ENCODE measurements around the gene ARHGAP15.

DNA sequence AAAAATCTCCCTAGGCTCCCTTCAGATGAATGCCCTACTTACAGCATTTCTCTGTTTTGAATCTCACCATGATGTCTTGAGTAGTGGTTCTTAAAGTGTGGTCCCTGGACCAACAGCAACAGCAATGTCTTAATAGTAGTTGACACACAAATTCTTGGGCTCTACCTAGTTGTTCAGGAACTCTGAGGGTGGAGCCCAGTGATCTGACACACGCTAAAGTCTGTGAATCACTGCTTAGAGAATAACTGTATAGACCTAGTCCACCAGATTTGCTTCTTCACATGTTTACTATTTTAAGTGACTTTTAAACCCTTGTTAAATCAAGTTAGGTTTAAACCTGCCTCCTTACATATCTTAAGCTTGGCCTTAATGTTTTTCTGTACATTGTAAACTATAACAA, 47.6 kb upstream of the ARHGAP15 start:
- TF ChIP-seq, protein P1, sequence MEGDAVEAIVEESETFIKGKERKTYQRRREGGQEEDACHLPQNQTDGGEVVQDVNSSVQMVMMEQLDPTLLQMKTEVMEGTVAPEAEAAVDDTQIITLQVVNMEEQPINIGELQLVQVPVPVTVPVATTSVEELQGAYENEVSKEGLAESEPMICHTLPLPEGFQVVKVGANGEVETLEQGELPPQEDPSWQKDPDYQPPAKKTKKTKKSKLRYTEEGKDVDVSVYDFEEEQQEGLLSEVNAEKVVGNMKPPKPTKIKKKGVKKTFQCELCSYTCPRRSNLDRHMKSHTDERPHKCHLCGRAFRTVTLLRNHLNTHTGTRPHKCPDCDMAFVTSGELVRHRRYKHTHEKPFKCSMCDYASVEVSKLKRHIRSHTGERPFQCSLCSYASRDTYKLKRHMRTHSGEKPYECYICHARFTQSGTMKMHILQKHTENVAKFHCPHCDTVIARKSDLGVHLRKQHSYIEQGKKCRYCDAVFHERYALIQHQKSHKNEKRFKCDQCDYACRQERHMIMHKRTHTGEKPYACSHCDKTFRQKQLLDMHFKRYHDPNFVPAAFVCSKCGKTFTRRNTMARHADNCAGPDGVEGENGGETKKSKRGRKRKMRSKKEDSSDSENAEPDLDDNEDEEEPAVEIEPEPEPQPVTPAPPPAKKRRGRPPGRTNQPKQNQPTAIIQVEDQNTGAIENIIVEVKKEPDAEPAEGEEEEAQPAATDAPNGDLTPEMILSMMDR (IDR thresholded peaks at IDR 0.05; ENCODE audit: poor library complexity, severe bottlenecking), result no peak
- TF ChIP-seq, protein P2, sequence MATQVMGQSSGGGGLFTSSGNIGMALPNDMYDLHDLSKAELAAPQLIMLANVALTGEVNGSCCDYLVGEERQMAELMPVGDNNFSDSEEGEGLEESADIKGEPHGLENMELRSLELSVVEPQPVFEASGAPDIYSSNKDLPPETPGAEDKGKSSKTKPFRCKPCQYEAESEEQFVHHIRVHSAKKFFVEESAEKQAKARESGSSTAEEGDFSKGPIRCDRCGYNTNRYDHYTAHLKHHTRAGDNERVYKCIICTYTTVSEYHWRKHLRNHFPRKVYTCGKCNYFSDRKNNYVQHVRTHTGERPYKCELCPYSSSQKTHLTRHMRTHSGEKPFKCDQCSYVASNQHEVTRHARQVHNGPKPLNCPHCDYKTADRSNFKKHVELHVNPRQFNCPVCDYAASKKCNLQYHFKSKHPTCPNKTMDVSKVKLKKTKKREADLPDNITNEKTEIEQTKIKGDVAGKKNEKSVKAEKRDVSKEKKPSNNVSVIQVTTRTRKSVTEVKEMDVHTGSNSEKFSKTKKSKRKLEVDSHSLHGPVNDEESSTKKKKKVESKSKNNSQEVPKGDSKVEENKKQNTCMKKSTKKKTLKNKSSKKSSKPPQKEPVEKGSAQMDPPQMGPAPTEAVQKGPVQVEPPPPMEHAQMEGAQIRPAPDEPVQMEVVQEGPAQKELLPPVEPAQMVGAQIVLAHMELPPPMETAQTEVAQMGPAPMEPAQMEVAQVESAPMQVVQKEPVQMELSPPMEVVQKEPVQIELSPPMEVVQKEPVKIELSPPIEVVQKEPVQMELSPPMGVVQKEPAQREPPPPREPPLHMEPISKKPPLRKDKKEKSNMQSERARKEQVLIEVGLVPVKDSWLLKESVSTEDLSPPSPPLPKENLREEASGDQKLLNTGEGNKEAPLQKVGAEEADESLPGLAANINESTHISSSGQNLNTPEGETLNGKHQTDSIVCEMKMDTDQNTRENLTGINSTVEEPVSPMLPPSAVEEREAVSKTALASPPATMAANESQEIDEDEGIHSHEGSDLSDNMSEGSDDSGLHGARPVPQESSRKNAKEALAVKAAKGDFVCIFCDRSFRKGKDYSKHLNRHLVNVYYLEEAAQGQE (IDR thresholded peaks at IDR 0.05; ENCODE audit: borderline replicate concordance), result no peak
- TF ChIP-seq EZH2 (IDR thresholded peaks at IDR 0.05; ENCODE audit: borderline replicate concordance, insufficient read depth, low read length, poor library complexity, severe bottlenecking), result no peak
- no peak for TF ChIP-seq EP300 (conservative IDR thresholded peaks at IDR 0.05; ENCODE audit: poor library complexity, severe bottlenecking)
- no peak for TF ChIP-seq RAD21 (conservative IDR thresholded peaks at IDR 0.05)
